ENCODE data around the gene PHLDA1.
"Not testable (repeated sequence)": the region's sequence is repeated elsewhere in the genome, so short reads cannot be mapped to it uniquely, and the experiment has no call there.

Gene PHLDA1

GRCh38 chr12:75984577-75985182 is 46.9 kb downstream of the PHLDA1 start:
- no peak for DNase-seq

- DNase-seq: not testable (repeated sequence)
Measured at GRCh38 chr12:75983851-75984250, 47.7 kb downstream of the PHLDA1 start.

GRCh38 chr12:75982979-75983660 is 48.5 kb downstream of the PHLDA1 start:
- DNase-seq: no peak

GRCh38 chr12:75982169-75982564 is 49.4 kb downstream of the PHLDA1 start:
- no peak for DNase-seq

GRCh38 chr12:75981247-75982168 is 50.1 kb downstream of the PHLDA1 start:
- DNase-seq: no peak

GRCh38 chr12:75979181-75979580 is 52.4 kb downstream of the PHLDA1 start:
- peak; percentile 21 for DNase-seq

- DNase-seq: peak; percentile 21
Measured at GRCh38 chr12:75978677-75979076, 52.9 kb downstream of the PHLDA1 start.

GRCh38 chr12:75977952-75978671 is 53.5 kb downstream of the PHLDA1 start:
- peak; percentile 66 for DNase-seq

- no peak for DNase-seq
Measured at GRCh38 chr12:75977590-75977951, 54.0 kb downstream of the PHLDA1 start.

- DNase-seq: no peak
Measured at GRCh38 chr12:75976913-75977312, 54.7 kb downstream of the PHLDA1 start.

- DNase-seq: no peak
Measured at GRCh38 chr12:75976113-75976512, 55.5 kb downstream of the PHLDA1 start.

- DNase-seq: no peak
Measured at GRCh38 chr12:75975702-75976101, 55.9 kb downstream of the PHLDA1 start.
